Hematopoietic multipotent progenitor cell treated with erythropoietin and hydrocortisone succinate and interleukin-3 and kit ligand, for 15 days (in vitro differentiated cells): ENCODE data around the gene ERC1.
"Not testable (repeated sequence)": the region's sequence is repeated elsewhere in the genome, so short reads cannot be mapped to it uniquely, and the experiment has no call there.

Experiments used
- DNase-seq: peaks from one replicate; pipeline ENCODE4 v3.0.0-alpha.2; 2015; ENCODE audit warnings: low spot score

ERC1 gene

GRCh38 chr12:1122786-1123185 is 131.8 kb downstream of the ERC1 start:
- DNase-seq: no peak

- DNase-seq: no peak
Measured at GRCh38 chr12:1126091-1126490, 135.1 kb downstream of the ERC1 start.

DNA sequence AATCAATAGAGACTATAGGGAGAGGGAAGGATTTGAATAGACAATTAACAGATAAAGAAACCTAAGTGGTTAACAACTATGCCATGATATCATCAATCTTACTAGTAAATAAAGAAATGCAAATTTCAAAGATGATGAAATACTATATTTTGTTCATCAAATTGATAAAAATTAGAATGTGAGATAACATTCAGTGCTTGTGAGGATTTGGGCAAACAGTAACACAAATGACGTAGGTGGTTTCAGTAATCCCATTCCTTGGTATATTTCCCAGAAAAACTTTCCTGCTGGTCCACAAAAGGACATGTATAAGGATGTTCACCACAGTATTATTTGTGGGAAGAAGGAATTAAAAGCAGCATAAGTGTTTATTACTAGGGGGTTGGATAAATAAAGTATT is 136.0 kb downstream of the ERC1 start:
- no peak for DNase-seq

GRCh38 chr12:1130164-1130563 is 139.1 kb downstream of the ERC1 start:
- DNase-seq: no peak

DNA sequence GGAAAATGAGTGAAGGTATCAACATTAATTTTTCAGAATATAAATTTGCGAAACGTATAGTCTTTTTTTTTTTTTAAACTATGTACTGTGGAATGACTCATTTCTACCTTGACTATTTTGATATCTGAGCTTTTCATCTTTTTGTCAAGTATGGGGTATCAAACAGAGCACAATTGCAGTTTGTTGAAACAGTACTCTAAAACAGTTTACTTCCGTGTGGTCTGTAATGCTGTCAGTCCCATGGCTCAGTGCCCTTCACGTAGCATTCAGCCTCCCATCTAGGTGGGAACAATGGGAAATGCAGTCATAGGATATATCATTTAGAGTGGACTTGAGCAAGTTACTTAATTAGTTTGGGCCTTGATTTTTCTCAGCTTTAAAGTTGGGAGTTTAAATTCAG is 139.5 kb downstream of the ERC1 start:
- no peak for DNase-seq

GRCh38 chr12:1131811-1132224 is 140.8 kb downstream of the ERC1 start:
- no peak for DNase-seq

DNA sequence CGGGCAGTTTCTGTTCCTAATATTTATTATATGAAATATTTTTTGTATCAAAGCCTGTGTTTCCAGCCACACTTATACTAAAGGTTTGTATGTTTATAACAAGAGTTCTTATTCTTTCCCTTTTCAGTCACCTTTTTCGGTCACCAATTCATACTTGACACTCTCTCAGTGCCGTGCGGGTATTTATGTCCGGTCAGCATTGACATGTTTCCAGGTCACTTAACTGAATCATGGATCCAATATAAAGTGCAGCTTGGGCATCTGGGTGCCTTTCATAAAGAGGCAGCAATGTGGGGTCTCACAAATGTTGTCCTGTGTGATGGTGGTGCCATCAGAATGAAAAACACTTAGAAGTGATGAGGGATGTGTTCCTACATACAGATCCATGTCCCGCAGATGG is 141.3 kb downstream of the ERC1 start:
- no peak for DNase-seq

- no peak for DNase-seq
Measured at GRCh38 chr12:1138691-1139090, 147.7 kb downstream of the ERC1 start.

DNA sequence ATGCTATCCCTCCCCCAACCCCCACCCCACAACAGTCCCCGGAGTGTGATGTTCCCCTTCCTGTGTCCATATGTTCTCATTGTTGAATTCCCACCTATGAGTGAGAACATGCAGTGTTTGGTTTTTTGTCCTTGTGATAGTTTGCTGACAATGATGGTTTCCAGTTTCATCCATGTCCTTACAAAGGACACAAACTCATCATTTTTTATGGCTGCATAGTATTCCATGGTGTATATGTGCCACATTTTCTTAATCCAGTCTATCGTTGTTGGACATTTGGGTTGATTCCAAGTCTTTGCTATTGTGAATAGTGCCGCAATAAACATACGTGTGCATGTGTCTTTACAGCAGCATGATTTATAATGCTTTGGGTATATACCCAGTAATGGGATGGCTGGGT is 155.7 kb downstream of the ERC1 start:
- not testable (repeated sequence) for DNase-seq

DNA sequence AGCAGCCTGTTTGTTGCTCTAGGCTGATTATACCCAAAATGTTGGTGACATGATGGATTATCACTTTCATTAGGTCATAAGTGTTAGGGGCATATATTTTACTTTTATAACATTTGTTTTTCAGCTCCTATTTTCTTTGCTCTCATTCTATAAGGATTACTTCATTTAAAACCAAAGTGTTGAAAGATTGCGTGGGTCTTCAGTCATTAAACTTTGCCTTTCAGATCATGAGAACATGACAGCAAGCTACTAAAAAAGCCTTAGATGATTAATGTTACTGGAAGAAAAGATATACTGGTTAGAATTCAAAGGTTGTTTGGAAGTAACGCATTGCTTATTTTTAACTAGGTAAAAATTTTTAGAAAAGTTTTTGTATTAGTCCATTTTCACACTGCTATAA is 156.8 kb downstream of the ERC1 start:
- DNase-seq: no peak

DNA sequence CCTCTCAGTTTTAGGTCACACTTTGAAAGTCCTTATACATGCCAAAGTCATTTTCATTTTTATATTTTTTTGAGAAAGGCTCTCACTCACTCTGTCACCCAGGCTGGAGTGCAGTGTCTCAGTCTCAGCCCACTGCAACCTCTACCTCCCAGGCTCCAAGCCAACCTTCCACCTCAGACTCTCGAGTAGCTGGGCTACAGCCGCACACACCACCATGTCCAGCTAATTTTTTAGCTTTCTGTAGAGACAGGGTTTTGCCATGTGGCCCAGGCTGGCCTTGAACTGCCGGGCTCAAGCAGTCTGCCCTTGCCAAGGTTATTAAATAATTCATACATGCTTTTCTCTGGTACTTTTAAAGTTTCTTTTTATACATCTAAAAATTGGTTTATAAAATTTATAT is 166.0 kb downstream of the ERC1 start:
- no peak for DNase-seq

- no peak for DNase-seq
Measured at GRCh38 chr12:1161197-1161596, 170.2 kb downstream of the ERC1 start.

GRCh38 chr12:1162081-1162760 is 171.2 kb downstream of the ERC1 start:
- DNase-seq: no peak

DNA sequence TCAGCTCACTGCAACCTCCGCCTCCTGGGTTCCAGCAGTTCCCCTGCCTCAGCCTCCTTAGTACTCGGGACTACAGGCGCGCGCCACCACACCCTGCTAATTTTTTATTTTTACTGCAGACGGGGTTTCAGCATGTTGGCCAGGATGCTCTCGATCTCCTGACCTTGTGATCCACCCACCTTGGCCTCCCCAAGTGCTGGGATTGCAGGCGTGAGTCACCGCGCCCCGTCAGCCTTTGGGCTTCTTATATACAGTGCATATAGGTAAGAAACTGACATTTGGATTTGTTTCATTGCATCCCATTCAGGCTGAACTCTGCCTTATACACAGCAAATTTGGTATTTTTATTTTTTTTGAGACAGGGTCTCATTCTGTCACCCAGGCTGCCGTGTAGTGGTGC is 176.8 kb downstream of the ERC1 start:
- DNase-seq: no peak

- DNase-seq: no peak
Measured at GRCh38 chr12:1170411-1170810, 179.4 kb downstream of the ERC1 start.

DNA sequence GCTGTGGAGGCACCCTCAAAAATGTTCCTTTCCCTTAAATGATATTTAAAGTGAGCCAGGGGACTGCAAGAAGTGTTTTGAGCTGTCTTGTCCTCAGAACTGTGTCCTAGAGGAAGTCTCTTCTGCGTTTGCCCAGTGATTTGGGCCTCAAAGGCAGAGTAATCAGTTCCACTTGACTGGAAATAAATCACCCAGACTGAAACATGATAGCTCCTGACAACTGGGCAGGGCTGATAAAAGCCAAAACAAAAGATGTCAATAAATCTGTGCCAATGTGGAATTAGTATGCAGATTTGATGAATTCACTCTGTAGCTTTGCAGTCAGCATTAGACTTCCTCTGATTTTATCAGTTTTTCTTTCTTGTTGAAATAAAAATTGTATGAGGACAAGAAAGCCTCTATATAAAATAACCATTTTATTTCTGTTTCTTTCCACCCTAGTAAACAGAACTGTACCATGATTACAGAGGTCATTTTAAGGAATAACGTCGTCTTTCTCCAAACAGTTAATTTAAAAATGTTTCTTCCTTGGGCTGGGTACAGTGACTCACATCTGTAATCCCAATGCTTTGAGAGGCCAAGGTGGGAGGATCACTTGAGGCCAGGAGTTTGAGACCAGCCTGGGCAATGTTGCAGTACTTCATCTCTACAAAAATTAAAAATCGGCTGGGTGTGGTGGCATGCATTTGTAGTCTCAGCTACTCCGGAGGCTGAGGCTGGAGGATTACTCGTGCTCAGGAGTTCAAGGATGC is 180.8 kb downstream of the ERC1 start:
- no peak for DNase-seq

- DNase-seq: no peak
Measured at GRCh38 chr12:1173781-1174617, 183.0 kb downstream of the ERC1 start.

DNA sequence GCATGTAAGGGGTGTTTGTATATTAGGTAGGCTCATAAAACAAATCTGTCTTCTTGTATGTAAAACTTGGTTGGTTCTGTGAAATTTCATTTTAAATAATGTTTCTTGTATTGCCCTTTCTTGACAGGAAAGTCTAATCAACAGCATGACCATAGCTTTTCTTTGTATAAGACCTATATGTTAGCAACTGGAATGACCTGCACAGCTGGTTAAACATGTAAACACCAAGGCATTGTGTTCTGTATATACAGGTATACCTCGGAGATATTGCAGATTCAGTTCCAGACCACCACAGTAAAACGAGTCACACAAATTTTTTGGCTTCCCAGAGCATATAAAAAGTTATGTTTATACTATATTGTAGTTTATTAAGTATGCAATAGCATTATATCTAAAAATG is 183.6 kb downstream of the ERC1 start:
- DNase-seq: no peak

- no peak for DNase-seq
Measured at GRCh38 chr12:1176191-1176590, 185.2 kb downstream of the ERC1 start.

DNA sequence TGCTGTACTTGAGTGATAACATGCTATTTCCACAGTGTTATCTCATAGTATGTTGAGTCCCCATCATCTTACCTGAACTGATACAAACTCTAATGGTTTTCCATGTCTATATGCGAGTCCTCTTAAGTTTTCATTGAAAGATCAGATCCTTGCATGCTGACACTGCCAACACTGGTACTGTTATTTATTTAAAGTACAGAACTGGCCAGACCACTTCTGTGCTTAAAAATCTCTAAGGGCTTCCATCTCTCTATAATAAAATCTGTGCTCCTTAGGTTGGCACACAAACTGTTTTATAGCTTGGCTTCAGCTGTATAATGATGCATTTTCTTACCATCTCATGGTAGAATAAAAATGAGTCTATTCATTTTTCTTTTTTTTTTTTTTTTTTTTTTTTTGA is 188.1 kb downstream of the ERC1 start:
- DNase-seq: no peak

GRCh38 chr12:1182069-1182468 is 191.0 kb downstream of the ERC1 start:
- no peak for DNase-seq

- DNase-seq: no peak
Measured at GRCh38 chr12:1184402-1184801, 193.4 kb downstream of the ERC1 start.
